GM19324 (cell line): ENCODE data around the gene AGA.
A peak's percentile ranks its signal among the peaks of the same experiment; 100 is the strongest.

Source experiments
- ATAC-seq: cut with Tn5 transposase; IDR thresholded peaks from one replicate; pipeline ENCODE4 v1.9.1; 2021; ENCODE audit warnings: mild to moderate bottlenecking, moderate library complexity; ENCODE audit not compliant: unreplicated experiment, low FRiP score

The AGA gene

DNA sequence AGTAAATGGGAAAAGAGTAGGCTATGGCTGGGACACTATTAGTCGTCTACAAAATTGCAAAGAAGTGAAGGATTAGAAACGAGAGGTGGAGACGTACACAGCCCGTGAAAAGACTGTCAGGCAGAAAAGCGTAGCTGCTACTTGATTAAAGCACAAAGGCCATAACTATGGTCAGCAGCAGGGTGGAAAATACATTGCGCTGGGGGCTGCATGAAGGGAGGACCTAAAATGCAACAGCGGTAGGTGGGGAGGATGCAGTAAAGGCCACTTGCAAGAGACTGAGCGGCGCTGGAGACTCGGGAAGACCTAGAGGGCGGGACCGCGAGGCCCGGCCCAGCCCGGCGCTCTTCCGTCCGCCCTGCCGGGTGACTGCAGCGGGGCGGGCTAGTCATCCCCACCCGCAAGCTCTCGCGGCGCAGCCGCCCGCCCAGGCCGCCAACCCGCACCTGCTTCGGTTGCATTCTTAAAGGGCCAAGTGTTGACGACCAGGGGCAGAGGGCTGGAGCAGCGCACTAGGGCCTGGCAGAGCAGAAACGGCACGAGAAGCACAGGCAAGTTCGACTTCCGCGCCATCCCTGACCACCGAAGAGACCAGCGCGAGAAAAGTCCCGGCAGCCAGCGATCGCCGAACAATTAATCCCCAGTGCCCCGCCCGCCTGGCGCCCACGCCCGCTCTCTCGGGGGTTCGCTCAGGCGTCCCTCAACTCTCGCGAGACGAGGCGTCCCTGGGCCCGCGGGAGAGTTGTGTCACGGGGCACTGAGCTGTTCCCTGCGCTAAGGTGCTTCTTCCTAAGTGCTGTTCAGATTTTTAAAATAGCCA, at the start of gene AGA:
AGA (minus strand) TSS at position 635 of the 820 bp plus-strand sequence; CDS start at position 573, 62 bp downstream.
- ATAC-seq, result peak; percentile 96

DNA sequence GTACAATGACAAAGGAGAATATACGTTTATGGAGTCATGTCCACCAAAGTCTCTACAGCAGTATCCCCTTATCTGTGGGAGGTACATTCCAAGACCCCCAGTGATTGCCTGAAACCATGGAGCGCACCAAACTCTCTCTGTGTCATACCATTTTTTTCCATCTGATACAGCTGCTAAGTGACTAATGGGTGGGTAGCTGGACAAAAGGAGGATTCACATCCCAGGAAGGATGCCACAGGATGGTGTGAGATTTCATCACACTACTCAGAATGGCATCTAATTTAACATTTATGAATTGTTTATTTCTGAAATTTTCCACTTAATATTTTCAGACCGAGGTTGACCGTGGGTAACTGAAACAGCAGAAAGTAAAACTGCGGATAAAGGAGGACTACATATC, 49.8 kb upstream of the AGA start:
- no peak for ATAC-seq

DNA sequence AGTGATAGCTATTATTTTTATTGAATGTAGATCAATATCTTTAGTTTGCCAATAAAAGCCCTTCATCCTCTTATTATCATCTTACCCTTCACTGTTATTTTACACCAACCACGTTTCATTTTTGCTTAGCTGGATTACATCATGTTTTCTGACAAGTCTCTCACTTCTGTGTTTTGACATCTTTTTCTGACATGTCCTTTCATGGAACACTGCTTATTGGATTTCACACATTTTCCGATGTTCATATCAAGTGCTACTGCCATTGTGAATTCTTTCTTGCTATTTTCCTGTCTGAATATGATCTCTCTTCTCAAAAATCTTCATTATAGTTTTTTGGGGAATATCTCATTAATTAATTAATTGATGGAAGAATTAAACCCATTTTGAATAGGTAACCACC, 48.5 kb upstream of the AGA start:
- no peak for ATAC-seq

DNA sequence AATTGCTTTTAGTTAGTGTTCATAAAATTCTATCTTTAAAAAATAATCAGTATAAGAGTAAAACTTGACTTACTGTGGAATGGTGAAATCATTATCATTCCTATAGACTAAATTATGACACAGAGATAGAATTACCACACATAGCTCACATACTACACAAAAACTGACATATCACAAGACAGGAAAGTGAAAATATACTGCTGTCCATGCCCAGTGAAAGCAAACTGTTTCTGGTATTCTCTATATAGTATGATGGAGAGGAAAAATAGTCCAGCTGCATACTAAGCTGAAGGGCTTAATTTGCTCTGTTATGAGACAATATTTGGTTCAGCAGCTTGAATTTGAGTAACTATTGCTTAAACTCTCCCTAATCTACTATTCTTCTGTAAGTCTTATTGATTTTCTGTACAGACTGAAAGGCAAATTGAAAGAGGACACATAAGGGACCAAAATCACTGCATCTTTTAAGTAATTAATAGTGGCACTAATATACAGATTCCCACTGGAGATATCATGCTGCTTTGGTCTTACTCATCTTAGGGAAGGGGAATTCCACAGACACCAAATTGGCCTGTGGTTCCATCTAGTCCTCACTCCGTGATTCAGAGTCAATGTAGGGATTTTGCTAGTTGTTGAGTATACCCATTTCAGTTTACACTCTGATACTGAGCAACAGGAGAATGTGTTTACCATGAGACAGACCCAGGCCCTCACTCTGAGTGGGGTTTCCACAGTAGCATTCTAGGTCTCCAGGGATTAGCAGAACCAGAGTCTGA, 47.4 kb upstream of the AGA start:
- no peak for ATAC-seq

DNA sequence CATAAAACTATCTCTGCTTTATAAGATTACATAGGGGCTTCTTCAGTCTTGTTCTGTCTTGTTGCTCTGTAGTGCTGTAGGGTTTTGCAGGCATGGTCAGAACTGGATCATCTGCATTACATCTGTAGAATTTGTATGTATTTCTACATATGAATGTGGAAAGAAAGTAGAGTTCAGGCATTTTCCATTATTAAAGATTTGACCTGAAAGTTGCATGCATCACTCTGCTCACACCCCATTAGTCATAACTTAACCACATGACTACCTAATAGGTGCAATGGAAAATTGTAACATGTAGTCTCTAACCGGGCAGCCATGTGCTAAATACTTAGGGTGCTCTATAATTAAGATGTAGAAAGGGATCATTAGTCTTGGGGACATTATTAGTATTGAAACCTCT, 45.7 kb upstream of the AGA start:
- ATAC-seq, result no peak

DNA sequence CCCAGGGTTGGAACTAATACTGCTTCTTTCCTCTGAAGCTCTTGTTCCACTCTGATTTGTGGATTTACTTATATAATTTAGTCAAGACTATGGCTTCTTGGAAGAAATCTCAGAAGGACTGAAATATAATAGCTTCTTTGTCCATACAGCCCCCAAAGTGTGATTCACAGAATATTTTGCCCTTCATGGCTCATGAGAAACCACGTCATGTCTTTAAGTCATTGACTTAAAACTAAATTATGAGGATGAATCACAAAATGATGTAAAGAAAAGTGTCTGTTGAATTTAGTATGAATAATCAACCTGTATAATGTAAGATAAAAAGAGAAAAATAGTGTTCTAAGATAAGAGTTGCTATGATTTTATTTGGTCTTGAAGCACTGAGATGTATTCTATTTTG, 43.3 kb upstream of the AGA start:
- no peak for ATAC-seq

DNA sequence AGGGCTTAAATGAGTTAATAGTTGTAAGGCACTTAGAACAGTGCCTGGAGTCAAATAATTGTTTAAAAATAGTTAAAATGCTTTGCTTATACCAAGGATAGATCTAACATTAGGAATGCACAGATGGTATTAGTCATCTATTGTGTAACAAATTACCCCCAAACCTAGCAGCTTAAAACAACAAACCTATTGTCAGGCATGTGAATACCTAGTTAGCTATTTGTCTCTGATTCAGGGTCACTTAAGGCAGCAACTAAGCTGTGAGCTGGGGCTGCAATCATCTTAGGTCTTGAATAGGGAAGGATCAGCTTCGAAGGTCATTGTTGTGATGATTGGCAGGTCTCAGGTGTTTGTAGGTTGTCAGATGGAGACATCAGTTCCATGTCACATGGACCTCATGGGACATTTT, 42.4 kb upstream of the AGA start:
- ATAC-seq, result no peak

DNA sequence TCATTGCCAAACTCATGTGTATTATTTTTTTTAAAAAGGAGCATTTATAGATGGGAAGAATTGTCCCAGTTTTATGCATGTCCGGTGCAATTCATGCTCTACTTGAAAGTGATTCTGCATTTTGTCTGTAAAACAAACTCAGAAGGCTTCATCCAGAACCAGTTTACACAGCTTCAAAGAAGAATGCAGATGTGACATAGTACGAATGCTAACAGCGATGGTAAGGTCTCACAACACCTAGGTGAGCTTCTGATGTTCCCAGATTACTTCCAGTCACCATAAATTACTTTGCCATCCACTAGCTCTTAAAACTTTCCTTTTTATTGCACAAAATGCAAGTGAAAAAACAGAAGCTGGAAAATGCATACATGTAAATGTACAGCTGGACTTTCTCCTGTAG, 41.5 kb upstream of the AGA start:
- ATAC-seq, result no peak

DNA sequence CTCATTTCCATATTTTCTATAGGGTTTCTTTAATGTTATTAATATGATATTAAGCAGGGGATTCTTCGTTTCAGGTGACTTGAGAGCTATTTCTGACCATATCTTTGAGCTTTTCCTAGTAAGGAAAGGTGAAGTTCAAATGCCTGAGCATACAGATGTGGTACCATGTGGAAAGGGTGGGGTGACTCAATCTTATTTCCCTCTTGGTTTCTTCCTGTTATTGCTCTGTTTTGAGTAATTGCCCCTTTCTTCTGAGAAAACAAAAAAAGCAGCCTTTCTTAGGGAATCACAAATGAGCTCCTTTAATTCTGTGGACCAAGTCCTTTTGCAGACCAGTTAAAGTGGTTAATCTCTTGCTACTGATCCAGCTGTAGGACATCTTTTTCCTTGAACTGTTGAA, 41.0 kb upstream of the AGA start:
- ATAC-seq, result no peak

DNA sequence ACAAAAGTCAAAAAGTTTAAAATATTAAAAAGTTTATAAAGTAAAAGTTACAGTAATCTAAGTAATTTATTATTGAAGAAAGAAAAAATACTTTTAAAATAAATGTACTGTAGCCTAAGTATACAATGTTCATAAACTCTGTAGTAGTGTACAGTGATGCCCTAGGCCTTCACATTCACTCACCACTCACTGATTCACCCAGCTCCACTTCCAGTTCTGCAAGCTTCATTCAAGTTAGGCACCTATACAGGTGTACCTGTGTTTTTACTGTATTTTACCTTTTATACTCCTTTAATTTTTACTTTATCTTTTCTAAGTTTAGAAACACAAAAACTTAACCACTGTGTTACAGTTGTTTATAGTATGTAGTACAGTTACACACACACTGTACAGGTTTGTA, 40.1 kb upstream of the AGA start:
- ATAC-seq, result no peak

DNA sequence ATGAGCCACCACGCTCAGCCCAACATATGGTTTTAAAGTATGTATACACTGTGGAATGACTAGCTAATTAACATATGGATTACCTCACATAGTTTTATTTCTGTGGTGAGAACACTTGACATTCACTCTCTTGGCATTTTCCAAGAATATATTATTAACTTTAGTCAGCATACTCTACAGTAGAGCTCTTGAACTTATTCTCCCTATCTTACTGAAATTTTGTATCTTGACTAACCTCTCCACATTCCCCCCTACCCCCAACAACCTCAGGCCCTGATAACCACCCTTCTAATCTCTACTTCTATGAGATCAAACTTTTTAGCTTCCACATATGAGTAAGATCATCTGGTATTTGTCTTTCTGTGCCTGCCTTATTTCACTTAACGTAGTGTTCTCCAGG, 38.6 kb upstream of the AGA start:
- ATAC-seq, result no peak

DNA sequence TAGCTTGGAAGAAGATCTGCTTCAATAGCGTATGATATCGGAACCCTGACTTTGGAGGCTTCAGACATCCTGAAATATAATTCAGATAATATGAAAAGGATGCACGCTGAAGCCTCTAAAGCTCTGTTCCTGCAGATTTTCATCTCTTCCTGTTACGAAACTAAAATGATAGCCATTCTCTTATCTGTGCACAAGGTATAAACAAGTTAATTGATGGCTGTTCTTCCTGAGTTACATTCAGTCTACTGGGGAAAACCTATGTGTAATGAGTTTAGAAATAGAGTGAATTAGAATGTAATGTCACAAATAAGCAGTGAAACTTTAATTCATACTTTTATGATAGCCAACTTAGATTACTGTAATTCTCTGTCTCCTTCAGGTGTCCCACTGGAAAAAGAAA, 36.8 kb upstream of the AGA start:
- no peak for ATAC-seq

DNA sequence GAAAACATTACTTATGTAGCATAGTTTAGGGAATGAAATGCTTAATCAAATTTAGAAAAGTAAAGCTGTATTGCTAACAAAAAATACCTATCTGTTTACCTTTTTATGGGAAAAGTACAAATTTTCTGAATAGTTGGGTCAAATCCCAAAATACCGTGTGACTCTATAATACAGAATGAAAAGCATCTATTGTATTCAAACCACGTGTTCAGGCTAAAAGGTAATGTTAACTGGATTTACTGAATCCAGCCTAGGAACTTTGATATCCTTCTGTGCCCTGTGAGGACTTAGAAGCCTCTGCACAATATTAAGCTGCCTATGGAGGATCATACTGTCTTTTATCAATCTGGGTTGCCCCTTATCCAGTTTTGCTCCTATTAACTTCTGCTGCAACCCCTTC, 36.3 kb upstream of the AGA start:
- ATAC-seq, result no peak

DNA sequence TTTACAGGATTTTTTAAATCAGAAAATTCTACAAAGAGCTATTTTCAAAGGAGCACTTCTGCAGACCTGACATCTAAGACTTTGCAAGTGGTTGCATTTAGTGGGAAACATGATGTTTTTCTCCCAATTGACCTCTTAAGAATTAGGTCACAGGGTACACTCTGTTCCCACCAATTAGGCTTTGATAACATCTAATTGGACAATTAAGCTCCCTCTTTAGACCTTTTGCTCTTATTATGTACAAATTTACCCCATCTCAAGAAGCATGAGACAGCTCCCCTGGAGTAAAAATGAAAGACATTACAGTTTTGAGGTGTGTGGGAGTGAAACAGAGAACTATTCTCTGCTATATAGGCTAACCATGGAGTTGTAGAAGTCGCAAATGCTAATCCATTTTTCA, 31.8 kb upstream of the AGA start:
- no peak for ATAC-seq

DNA sequence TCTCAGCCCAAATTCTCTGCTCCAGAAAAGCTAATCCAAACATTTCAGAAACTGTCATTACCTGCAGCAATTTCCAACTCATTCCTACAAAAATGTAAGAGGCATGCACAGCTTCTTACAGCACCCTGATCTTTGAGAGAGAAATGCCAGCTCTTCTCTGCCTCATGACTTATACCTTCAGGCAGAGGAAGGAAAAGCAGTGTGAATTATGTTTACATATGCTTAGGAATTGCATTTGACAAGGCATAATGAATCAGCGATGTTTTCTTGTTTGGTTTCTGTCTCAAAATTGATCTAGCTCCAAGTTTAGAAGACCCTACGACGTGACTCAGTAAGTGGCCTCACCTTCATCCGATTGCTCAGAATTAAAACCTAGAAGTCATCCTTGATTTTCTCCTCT, 21.8 kb upstream of the AGA start:
- ATAC-seq, result no peak

DNA sequence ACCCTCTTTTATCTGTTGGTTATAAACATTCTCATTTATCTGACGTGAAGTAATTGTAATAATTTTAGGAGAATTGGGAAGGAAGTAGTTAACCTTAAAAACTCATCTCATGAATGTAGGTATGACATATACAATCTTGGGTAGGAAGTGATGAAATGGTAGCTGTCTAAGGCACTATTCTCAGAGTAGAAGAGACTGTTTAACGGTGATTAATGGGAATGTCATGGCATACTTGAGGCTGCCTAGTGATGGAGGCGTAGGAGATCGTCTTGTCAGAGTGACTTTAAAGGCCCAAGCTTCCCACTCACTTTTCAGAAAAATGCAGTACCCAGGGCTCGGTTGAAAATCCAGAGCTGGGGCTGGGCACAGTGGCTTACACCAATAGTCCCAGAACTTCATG, 19.4 kb upstream of the AGA start:
- ATAC-seq, result no peak

DNA sequence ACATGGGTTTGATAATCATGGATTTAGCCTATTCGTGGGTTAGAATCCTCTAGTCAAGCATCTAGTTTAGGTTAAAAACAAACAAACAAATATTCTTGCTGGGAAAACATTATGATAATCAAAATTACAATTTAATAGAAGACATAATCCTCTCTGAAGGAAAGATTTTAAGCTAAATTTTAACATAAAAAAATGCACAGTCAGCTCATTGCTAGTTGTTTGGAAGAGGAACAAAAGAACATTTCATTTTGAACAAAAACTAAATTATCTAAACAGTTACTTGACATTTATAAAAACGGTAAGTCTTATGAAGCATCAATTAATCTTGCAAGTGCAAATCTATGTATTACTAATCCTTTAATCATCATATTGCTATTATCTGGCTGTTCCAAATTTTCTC, 18.2 kb upstream of the AGA start:
- ATAC-seq, result no peak

DNA sequence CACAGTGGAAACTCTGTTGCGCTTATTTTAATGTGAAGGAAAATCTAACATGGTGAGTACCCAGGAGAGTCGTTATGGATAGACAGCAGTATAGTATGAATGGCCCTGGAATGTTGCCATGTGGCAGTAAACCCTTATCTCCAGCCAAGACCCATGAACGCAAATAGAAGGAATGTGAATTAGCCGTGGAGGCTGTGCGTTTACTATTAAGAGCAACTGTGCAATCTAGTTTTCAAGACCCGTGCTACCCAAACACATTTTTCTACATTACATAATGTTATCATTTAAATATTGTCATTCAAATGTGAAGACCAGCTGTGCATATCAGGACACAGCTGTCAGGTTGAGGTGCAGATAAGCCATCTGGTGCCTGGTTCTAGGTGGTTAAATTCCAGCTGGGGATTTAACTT, 13.3 kb upstream of the AGA start:
- ATAC-seq, result no peak

DNA sequence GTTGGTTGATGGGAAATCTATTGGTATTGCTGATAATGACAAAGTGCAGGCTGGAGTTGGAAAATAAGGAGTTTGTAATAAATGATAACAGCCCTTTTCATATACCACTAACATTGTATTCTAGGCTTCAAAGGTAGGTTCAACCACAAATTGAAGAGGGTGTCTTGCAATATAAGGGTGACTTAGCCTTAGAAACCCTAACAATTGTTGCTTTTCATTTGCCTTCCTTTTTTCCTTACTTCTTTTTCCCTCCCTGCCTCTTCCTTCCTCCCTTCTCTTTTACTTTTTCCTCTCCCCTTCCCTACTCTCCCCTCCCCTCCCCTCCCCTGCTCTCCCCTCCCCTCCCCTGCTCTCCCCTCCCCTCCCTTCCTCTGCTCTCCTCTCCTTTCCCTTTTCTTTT, 10.9 kb upstream of the AGA start:
- ATAC-seq, result no peak

DNA sequence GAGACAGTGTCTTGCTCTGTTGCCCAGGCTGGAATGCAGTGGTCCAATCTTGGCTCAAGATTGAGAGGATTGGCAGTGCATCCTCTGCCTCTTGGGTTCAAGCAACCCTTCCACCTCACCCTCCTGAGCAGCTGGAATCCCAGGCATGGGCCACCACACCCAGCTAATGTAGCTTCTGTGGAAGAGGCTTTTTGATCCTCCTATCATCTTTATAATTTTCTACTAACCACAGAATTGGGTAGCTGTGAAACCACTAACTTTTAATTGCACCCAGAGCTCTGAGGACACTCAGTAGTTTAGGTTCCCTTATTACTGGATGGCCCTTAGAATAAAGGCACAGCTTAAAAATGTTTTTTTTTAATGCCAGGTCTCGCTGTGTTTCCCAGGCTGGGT, 8.9 kb upstream of the AGA start:
- no peak for ATAC-seq

DNA sequence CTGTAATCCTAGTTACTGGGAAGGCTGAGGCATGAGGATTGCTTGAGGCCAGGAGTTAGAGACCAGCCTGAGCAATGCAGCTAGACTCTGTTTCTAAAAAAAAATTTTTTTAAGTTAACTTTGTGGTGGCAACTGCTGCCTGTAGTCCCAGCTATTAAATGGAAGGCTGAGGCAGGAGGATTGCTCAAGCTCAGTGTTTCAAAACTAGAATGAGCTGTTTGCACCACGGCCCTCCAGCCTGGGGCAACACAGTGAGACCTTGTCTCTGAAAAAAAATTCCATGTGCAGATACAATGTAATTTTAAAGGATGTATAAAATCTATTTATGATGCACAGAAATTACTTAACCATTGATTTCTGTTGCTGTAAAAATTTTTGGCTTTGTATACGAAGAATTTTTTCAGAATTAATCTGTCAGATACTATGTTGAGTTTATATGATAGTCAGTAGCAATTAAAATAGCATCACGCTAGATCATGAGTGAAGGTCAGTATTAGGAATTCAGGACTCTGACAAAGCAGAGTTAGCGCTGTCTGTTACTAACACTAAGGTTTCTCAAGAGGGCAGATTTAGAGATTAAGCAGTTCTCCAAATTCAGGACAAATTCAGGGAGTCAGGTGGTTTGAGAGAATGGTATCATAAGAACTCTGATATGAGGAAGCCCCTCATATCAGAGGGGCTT, 8.3 kb upstream of the AGA start:
- ATAC-seq, result no peak

DNA sequence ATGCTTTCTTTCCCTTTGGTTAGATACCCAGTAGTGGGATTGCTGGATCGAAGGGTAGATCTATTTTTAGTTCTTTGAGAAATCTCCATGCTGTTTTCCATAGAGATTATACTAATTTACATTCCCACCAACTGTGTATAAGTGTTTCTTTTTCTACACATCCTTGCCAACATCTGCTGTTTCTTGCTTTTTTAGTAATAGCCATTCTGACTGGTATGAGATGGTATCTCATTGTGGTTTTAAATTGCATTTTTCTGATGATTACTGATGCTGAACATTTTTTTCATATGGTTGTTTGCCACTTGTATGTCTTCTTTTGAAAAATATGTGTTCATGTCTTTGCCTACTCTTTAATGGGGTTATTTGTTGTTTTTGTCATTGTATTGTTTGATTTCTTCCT, 6.6 kb upstream of the AGA start:
- ATAC-seq, result no peak
